Measurements from ENCODE around the gene ACOT8. TPM values are rescaled to one million over a fixed set of nuclear protein-coding genes. Genes with fewer than 3 reads are reported as not detected.

Gene ACOT8
- total and polyA plus RNA-seq, 4 donors: 24.7 to 34.3 (median 31.9) TPM

- TF ChIP-seq CTCF (IDR thresholded peaks at IDR 0.05; ENCODE audit: control extremely low read depth, extremely low read depth): no peak
- no peaks in the 10 kb centered on the region for H3K27me3 ChIP-seq (ENCODE audit: control insufficient read depth in 3 of 3, insufficient read depth in 3 of 3, low read length in 2 of 3)
- H3K4me3 ChIP-seq: no peak overlapping the region
- DNase-seq: no peak
- peaks cover 0 to 2% (median 0%) of the 10 kb centered on the region in 5 donors for H3K4me1 ChIP-seq (ENCODE audit: control insufficient read depth in 5 of 5, insufficient read depth in 5 of 5, low read length in 5 of 5)
- ATAC-seq (ENCODE audit: insufficient read depth, low FRiP score): no peak
- no peak overlapping the region for H3K9ac ChIP-seq (ENCODE audit: insufficient read depth in 1 of 2, low read length in 2 of 2)
- no peak overlapping the region for H3K27ac ChIP-seq (ENCODE audit: low read depth in 1 of 2, low read length in 1 of 2)
- peaks cover 9 to 51% (median 29%) of the 10 kb centered on the region in 4 donors for H3K36me3 ChIP-seq (ENCODE audit: control insufficient read depth in 4 of 4, insufficient read depth in 4 of 4, low read length in 4 of 4)
- 97% methylated on average over 7 of the region's 7 CpGs for WGBS, 2 donors
- no peaks in the 10 kb centered on the region for H3K9me3 ChIP-seq (ENCODE audit: control insufficient read depth in 4 of 4, insufficient read depth in 3 of 4, low read length in 3 of 4)
Measured at GRCh38 chr20:45897692-45898091, 40.5 kb upstream of the ACOT8 start.

GRCh38 chr20:45897289-45897688 is 40.1 kb upstream of the ACOT8 start:
- no peaks in the 10 kb centered on the region for H3K9me3 ChIP-seq (ENCODE audit: control insufficient read depth in 4 of 4, insufficient read depth in 3 of 4, low read length in 3 of 4)

GRCh38 chr20:45896641-45897161 is 39.5 kb upstream of the ACOT8 start:
- ATAC-seq (ENCODE audit: insufficient read depth, low FRiP score) (no peak), DNase-seq (no peak)
- no peak for TF ChIP-seq CTCF (IDR thresholded peaks at IDR 0.05; ENCODE audit: control extremely low read depth, extremely low read depth)
- Histone ChIP-seq H3K36me3 (ENCODE audit: control insufficient read depth in 4 of 4, insufficient read depth in 4 of 4, low read length in 4 of 4) (peaks cover 9 to 49% (median 26%) of the 10 kb centered on the region in 4 donors), H3K9ac (ENCODE audit: insufficient read depth in 1 of 2, low read length in 2 of 2) (no peak overlapping the region), H3K27me3 (ENCODE audit: control insufficient read depth in 3 of 3, insufficient read depth in 3 of 3, low read length in 2 of 3) (no peaks in the 10 kb centered on the region), H3K9me3 (ENCODE audit: control insufficient read depth in 4 of 4, insufficient read depth in 3 of 4, low read length in 3 of 4) (no peaks in the 10 kb centered on the region), H3K27ac (ENCODE audit: low read depth in 1 of 2, low read length in 1 of 2) (no peak overlapping the region), H3K4me3 (no peak overlapping the region), H3K4me1 (ENCODE audit: control insufficient read depth in 5 of 5, insufficient read depth in 5 of 5, low read length in 5 of 5) (peaks cover 0 to 8% (median 3%) of the 10 kb centered on the region in 5 donors)
- WGBS, 2 donors: 93 to 97% methylated on average over 14 of the region's 14 CpGs

More at GRCh38 chr20:45897289-45897688, 40.1 kb upstream of the ACOT8 start:
- Histone ChIP-seq H3K27ac (ENCODE audit: low read depth in 1 of 2, low read length in 1 of 2) (no peak overlapping the region), H3K4me3 (no peak overlapping the region), H3K27me3 (ENCODE audit: control insufficient read depth in 3 of 3, insufficient read depth in 3 of 3, low read length in 2 of 3) (no peaks in the 10 kb centered on the region), H3K36me3 (ENCODE audit: control insufficient read depth in 4 of 4, insufficient read depth in 4 of 4, low read length in 4 of 4) (peaks cover 9 to 52% (median 28%) of the 10 kb centered on the region in 4 donors), H3K4me1 (ENCODE audit: control insufficient read depth in 5 of 5, insufficient read depth in 5 of 5, low read length in 5 of 5) (peaks cover 0 to 3% (median 0%) of the 10 kb centered on the region in 5 donors), H3K9ac (ENCODE audit: insufficient read depth in 1 of 2, low read length in 2 of 2) (no peak overlapping the region)
- TF ChIP-seq CTCF (IDR thresholded peaks at IDR 0.05; ENCODE audit: control extremely low read depth, extremely low read depth): no peak
- 86 to 87% methylated on average over 2 of the region's 2 CpGs for WGBS, 2 donors
- no peak for ATAC-seq (ENCODE audit: insufficient read depth, low FRiP score)
- DNase-seq: no peak

DNA sequence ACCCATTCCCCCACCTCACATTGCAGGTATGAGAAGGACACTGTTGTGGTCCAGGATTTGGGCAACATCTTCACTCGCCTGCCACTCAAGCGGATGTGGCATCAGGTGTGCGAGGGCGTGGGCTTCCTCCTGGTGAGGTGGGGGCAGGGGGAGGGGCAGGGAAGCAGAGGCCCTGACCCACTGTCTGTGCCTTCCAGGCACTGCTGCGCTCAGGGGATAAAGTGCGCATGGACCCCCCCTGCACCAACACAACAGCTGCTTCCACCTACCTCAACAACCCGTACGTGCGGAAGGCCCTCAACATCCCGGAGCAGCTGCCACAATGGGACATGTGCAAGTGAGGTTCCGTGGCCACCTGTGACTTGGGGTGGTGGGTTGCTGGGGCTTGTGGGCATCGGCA is 37.6 kb upstream of the ACOT8 start:
- Histone ChIP-seq H3K9me3 (ENCODE audit: control insufficient read depth in 4 of 4, insufficient read depth in 3 of 4, low read length in 3 of 4) (no peaks in the 10 kb centered on the region), H3K36me3 (ENCODE audit: control insufficient read depth in 4 of 4, insufficient read depth in 4 of 4, low read length in 4 of 4) (peaks cover 9 to 49% (median 22%) of the 10 kb centered on the region in 4 donors), H3K4me3 (no peak overlapping the region), H3K27me3 (ENCODE audit: control insufficient read depth in 3 of 3, insufficient read depth in 3 of 3, low read length in 2 of 3) (no peaks in the 10 kb centered on the region), H3K27ac (ENCODE audit: low read depth in 1 of 2, low read length in 1 of 2) (no peak overlapping the region), H3K9ac (ENCODE audit: insufficient read depth in 1 of 2, low read length in 2 of 2) (no peak overlapping the region), H3K4me1 (ENCODE audit: control insufficient read depth in 5 of 5, insufficient read depth in 5 of 5, low read length in 5 of 5) (peaks cover 0 to 13% (median 7%) of the 10 kb centered on the region in 5 donors)
- TF ChIP-seq CTCF (IDR thresholded peaks at IDR 0.05; ENCODE audit: control extremely low read depth, extremely low read depth): no peak
- no peak for ATAC-seq (ENCODE audit: insufficient read depth, low FRiP score)
- DNase-seq: no peak
- 76 to 80% methylated on average over 12 of the region's 12 CpGs for WGBS, 2 donors
